Activated CD4-positive, CD25-positive, alpha-beta regulatory T cell treated with anti-CD3 and anti-CD28 coated beads, Interleukin-2, amount 50 U/mL, for 72 hours (primary cell): ENCODE measurements around the gene MAN2A2.
"Not testable (repeated sequence)": the region's sequence is repeated elsewhere in the genome, so short reads cannot be mapped to it uniquely, and the experiment has no call there.

Experiments
- DNase-seq: peaks from one replicate; pipeline ENCODE4 v3.0.0; 2021

The MAN2A2 gene

DNA sequence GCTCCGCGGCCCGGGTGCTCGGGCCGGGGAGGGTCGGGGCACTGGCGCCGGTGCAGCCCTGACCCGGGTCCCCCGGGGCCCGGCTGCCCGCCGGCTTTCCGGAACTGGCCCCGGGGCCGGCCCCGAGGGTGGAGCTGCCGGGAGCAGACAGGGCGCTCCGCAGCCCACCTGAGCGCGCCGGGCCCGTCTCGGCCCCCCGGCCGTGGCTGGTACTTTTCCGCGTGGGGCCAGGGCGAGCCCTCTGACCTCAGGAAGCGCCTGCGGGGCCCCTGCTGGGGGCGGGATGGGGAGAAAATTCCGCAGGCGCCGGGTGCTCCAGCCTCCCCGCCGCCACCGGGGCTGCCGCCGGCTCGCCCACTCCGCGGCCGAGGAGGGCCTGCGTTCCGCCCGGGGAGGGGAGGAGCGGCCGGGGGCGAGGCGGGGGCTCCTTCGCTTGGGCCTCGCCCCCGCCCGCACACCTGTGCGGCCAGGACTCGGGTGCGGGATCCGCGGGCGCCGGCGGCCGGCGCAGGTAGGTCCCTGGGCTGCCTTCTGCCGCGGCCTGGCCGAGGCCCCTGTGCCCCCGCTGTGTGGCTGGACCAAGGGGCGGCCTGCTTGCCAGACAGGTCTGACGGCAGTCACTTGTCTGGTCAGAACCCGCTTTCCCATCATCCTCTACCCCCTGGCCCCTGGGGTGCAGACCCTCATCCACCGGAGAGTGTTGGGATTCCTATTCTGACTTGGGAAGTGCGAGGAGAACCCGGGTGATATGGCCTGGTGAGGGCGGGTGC is 31.2 kb upstream of the MAN2A2 start:
- no peak for DNase-seq

DNA sequence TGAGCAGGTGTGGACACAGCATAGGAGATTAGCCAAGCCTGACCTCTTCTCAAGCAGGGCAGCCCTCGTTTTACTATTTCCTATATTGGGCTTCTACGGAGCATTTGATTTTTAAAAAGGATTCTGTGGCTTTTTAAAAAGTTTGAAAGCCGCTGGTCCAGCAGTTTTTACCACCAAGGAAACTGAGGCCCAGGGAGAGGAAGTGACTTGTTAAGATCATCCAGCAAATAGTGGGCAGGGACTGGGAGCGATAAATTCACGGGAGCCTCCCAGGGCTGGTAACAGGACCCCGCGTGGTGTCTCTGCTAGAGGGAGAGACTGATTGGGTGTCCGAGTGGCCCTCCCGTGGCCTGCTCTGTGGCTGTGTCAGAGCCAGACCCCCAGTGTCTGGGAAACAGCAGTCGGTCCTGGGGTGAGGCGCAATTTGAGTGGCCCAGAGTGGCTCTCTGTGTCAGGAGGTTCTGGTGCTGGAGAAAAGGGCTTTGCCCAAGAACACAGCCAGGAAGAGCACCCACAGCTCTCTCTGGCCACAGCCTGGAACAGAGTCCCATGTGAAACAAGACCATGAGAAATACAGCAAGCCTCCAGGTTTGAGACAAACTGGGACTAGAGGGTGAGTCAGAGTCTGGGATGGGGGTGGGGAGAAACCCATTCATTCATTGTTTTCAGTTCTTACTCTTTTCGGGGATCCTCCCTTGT is 30.5 kb upstream of the MAN2A2 start:
- DNase-seq = no peak

DNA sequence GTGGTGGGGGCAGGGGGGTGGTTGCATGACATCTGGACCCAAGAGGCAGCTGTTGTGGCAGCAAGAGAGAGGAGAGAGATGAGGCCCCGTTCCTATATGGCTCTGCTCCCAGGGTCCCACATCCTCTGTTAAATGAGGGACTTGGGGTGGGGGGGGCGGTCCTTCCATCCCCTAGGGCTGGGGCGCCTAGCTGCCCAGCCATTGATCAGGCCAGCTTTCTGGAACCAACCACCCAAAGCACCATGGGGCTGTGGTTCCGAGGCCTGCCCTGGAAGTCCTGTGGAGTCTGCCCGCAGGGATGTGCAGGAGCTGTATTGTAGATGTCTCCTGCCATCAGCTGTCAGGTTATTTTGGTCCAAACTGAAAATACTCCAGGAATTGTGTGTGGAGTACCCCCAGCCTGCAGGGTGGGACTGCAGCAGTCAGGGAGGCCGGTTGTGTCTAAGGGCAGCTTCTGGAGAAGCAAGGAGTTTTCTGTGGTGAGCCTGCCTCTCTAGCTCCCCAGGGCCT is 29.6 kb upstream of the MAN2A2 start:
- no peak for DNase-seq

- no peak for DNase-seq
Observed at GRCh38 chr15:90873998-90874605, 29.0 kb upstream of the MAN2A2 start.

DNA sequence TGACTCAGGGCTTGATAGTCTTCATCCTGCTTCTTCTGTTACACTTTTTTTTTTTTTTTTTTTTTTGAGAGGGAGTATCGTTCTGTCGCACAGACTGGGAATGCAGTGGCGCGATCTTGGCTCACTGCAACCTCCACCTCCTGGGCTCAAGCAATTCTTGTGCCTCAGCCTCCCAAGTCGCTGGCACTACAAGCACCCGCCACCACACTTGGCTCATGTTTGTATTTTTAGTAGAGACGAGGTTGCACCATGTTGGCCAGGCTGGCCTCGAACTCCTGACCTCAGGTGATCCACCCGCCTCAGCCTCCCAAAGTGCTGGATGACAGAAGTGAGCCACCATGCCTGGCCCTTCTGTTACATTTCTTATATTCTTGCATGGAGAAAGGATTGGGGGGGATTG is 28.1 kb upstream of the MAN2A2 start:
- not testable (repeated sequence) for DNase-seq

DNA sequence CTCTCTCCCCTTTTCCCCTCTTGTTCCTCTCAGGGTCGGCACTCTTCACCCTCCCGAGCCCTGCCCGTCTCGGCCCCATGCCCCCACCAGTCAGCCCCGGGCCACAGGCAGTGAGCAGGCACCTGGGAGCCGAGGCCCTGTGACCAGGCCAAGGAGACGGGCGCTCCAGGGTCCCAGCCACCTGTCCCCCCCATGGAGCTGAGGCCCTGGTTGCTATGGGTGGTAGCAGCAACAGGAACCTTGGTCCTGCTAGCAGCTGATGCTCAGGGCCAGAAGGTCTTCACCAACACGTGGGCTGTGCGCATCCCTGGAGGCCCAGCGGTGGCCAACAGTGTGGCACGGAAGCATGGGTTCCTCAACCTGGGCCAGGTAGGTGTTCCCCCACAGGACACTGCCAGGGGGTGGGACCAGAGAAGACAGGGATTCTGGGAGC is 27.5 kb upstream of the MAN2A2 start:
- DNase-seq = no peak

DNA sequence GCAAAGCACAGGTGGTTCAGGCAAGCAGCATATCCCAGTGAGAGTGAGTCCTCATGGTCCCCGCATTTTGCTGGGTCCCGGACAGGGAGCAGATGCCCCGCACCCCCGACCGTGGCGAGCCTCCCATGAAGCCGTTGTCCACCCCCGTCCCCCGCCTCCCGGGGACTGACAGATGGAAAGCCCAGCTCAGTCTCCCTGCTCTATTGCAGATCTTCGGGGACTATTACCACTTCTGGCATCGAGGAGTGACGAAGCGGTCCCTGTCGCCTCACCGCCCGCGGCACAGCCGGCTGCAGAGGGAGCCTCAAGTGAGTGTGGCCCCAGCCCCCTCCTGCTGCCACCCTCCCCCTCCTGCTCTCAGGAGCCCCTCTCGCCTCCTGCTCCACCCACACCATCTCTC is 27.1 kb upstream of the MAN2A2 start:
- DNase-seq = no peak

GRCh38 chr15:90876512-90877170 is 26.5 kb upstream of the MAN2A2 start:
- DNase-seq = no peak

GRCh38 chr15:90877315-90877714 is 25.8 kb upstream of the MAN2A2 start:
- DNase-seq = no peak

DNA sequence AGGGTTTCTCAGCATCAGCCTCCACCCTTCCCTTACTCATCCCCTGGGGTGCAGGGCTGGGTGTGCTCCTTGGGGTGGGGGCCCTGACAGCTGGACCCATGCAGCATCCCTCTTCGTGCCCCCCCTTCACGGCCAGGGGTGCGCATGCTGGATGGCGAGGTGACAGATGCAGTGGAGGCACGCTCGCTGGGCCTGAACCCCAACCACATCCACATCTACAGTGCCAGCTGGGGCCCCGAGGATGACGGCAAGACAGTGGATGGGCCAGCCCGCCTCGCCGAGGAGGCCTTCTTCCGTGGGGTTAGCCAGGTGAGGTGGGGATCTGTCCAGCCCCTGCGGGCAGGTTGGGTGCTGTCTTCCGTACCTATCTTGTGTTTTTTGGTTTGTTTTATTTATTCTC is 25.1 kb upstream of the MAN2A2 start:
- no peak for DNase-seq

GRCh38 chr15:90878660-90879059 is 24.4 kb upstream of the MAN2A2 start:
- no peak for DNase-seq

DNA sequence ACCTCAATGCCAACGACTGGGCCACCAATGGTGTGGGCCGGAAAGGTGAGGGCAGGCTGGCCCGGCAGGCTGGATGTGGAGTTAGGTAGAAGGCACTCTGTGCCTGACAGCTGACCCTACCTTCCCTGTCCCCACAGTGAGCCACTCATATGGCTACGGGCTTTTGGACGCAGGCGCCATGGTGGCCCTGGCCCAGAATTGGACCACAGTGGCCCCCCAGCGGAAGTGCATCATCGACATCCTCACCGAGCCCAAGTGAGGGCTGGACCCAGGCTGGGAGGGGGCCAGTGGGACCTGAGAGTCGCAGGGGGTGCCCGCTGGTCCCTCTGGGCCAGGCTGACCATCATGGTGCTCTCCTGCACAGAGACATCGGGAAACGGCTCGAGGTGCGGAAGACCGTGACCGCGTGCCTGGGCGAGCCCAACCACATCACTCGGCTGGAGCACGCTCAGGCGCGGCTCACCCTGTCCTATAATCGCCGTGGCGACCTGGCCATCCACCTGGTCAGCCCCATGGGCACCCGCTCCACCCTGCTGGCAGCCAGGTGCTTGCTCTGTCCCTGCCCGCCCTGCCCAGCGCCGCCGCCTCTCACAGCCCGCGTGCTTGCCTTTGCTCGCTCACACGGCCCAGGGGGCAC is 23.3 kb upstream of the MAN2A2 start:
- no peak for DNase-seq

- no peak for DNase-seq
Observed at GRCh38 chr15:90880381-90881145, 22.5 kb upstream of the MAN2A2 start.

- DNase-seq = no peak
Observed at GRCh38 chr15:90881181-90881977, 21.7 kb upstream of the MAN2A2 start.

DNA sequence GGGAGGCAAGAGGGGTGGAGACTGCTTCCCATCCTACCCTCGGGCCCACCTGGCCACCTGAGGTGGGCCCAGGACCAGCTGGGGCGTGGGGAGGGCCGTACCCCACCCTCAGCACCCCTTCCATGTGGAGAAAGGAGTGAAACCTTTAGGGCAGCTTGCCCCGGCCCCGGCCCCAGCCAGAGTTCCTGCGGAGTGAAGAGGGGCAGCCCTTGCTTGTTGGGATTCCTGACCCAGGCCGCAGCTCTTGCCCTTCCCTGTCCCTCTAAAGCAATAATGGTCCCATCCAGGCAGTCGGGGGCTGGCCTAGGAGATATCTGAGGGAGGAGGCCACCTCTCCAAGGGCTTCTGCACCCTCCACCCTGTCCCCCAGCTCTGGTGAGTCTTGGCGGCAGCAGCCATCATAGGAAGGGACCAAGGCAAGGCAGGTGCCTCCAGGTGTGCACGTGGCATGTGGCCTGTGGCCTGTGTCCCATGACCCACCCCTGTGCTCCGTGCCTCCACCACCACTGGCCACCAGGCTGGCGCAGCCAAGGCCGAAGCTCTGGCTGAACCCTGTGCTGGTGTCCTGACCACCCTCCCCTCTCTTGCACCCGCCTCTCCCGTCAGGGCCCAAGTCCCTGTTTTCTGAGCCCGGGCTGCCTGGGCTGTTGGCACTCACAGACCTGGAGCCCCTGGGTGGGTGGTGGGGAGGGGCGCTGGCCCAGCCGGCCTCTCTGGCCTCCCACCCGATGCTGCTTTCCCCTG is 21.0 kb upstream of the MAN2A2 start:
- no peak for DNase-seq

DNA sequence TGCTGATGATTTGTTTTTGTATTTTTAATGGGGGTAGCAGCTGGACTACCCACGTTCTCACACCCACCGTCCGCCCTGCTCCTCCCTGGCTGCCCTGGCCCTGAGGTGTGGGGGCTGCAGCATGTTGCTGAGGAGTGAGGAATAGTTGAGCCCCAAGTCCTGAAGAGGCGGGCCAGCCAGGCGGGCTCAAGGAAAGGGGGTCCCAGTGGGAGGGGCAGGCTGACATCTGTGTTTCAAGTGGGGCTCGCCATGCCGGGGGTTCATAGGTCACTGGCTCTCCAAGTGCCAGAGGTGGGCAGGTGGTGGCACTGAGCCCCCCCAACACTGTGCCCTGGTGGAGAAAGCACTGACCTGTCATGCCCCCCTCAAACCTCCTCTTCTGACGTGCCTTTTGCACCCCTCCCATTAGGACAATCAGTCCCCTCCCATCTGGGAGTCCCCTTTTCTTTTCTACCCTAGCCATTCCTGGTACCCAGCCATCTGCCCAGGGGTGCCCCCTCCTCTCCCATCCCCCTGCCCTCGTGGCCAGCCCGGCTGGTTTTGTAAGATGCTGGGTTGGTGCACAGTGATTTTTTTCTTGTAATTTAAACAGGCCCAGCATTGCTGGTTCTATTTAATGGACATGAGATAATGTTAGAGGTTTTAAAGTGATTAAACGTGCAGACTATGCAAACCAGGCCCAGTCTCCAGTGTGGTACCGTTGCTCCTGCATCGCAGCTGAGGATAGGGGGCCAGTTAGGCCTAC is 20.1 kb upstream of the MAN2A2 start:
- DNase-seq = no peak

- no peak for DNase-seq
Observed at GRCh38 chr15:90883526-90883975, 19.6 kb upstream of the MAN2A2 start.

GRCh38 chr15:90883976-90884718 is 19.0 kb upstream of the MAN2A2 start, which contains the start of gene FES:
Gene FES (plus strand): TSS chr15:90884504. CDS start chr15:90885046, 542 bp downstream.
- no peak for DNase-seq
